H1 (cell line): ENCODE data around the gene NUDT1. TPM values are rescaled to one million over a fixed set of nuclear protein-coding genes. Genes with fewer than 3 reads are reported as not detected.

Source experiments
- EP300 ChIP-seq, 2 experiments: IDR thresholded peaks; 1 replicate in 1 of 2; 2 replicates in 1 of 2; pipeline ENCODE4 v1.6.1; 2011 to 2012; ENCODE audit warnings: low read depth in 2 of 2, low read length in 2 of 2, mild to moderate bottlenecking in 2 of 2, borderline replicate concordance in 1 of 2, inconsistent platforms in 1 of 2, moderate library complexity in 1 of 2
- KDM5A ChIP-seq: fragments of 200-600 bp; IDR thresholded peaks from 2 replicates; pipeline ENCODE4 v1.7.1; 2012; ENCODE audit warnings: mild to moderate bottlenecking, low read length, inconsistent platforms, mixed read lengths
- USF2 ChIP-seq: IDR thresholded peaks from 2 replicates; pipeline ENCODE4 v1.6.1; 2011; ENCODE audit warnings: low read length, improper control_type of control experiment
- polyA plus RNA-seq, 7 experiments: library from polyadenylated mRNA; depleted of rRNA in 3 of 7; stranded (reverse) in 5 of 7; unstranded in 2 of 7; fragments of >200 nt in 5 of 7; fragments of 200-250 nt in 2 of 7; gene quantifications; 1 replicate in 5 of 7; 2 replicates in 1 of 7; 4 replicates in 1 of 7; pipeline versions ENCODE4 v1.2.1 to v1.2.3, GENCODE V29; 2011 to 2013; ENCODE audit warnings: missing spikeins in 2 of 7, mixed read lengths in 2 of 7
- total RNA-seq: library from RNA; stranded (reverse); fragmentation: NEBNext Ultra II Directional; extraction: Animal tissue kit (Norgen Biotek cat#: 25700); gene quantifications from 2 replicates; pipeline ENCODE4 v1.2.1, GENCODE V29; 2021

The NUDT1 gene
- total and polyA plus RNA-seq, 2 of the 8 experiments (the other 6 are each of a cell fraction or from before 2014, with no cell fraction given), result 76.1 to 89.5 TPM

DNA sequence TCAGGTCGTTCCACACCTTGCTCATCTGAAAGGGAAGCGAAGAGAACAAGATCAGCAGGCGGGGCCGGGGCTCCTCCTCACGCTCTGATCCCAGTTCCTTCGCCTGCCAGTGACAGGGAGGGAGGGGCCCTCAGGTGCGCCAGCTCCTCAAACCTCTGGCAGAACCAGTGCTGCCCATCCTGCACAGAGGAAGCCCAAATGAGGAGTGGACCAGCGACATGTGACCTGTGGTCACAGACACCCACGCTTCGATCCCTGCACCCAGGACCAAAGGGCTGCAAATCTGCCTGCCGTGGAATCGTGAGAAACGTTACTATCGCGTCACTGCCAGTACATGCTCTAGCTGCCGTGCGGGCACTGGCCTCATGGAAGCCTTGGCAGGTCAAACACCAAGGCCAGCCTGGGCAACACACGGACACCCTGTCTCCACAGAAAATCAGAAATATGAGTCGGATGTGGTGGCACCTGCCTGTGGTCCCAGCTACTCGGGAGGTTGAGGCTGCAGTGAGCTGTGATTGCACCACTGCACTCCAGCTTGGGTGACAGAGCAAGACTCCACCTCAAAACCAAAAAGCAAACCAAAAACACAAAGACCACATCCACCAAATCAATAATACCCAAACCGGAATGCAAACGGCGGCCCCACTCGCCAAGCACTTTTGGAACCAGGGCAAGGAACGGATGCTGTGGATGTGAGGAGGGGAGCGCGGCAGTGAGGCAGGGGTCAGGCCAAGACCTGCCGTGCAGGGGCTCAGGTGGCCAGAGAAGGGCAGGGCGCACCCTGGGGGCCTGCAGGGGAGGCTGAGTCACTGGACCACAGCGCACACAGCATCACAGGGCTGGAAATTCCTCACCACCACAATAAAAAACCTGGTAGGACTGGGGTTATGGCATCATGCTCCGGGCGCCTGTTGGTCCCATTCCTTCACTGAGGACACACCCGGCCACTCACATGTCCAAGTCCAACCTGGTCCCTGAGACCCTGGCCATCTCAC lies 13.4 kb downstream of the NUDT1 start (continued):
- TF ChIP-seq USF2, result no peak
- TF ChIP-seq EP300 (IDR thresholded peaks at IDR 0.05; ENCODE audit: borderline replicate concordance in 1 of 2, low read depth in 2 of 2, low read length in 2 of 2), result no peak
- no peak for TF ChIP-seq KDM5A
